ENCODE results near the gene SLC35F6.

DNA sequence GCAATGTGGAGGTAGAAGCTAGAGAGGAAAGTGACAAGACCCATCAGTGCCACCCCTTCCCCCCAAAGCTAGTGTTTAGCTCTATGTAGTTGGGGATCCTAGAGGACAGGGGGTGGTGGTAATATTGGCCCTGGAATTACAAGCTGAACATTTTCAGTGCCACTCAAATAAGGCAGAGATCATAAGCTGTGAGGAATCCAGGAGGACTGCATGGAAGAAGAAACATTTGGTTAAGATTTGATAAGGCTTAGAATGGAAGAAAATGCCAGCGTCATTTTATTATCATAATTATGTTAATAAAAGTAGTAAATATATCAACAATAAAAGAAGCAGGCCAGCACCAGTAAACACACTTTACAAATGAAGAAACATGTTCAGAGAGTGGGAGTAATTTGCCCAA lies 37.9 kb upstream of the SLC35F6 start:
- no peak for TF ChIP-seq POLR2A (IDR thresholded peaks at IDR 0.05)
- no peak for TF ChIP-seq CTCF (IDR thresholded peaks at IDR 0.05)
- TF ChIP-seq EP300 (IDR thresholded peaks at IDR 0.05): no peak

Data from ovary (tissue), 3 donors.